GM18868 (cell line): ENCODE data around the gene CD109.
A peak's percentile ranks its signal among the peaks of the same experiment; 100 is the strongest.
"Not testable (repeated sequence)": the region's sequence is repeated elsewhere in the genome, so short reads cannot be mapped to it uniquely, and the experiment has no call there.

Source experiments
- ATAC-seq: cut with Tn5 transposase; IDR thresholded peaks from one replicate; pipeline ENCODE4 v1.9.1; 2021; ENCODE audit warnings: mild to moderate bottlenecking, moderate library complexity; ENCODE audit not compliant: unreplicated experiment

The CD109 gene

GRCh38 chr6:73695619-73696421 is at the start of gene CD109:
Gene CD109, plus strand, starts transcription at chr6:73696203. Its CDS starts 13 bp downstream, at chr6:73696216.
- ATAC-seq, result peak; percentile 58

GRCh38 chr6:73648166-73648565 is 47.8 kb upstream of the CD109 start:
- no peak for ATAC-seq

- ATAC-seq, result no peak
These were observed 46.2 kb upstream of the CD109 start for GRCh38 chr6:73649783-73650182.

- ATAC-seq, result peak; percentile 40
These were observed 43.1 kb upstream of the CD109 start for GRCh38 chr6:73652637-73653570.

GRCh38 chr6:73653571-73654424 is 42.2 kb upstream of the CD109 start, which contains the start of gene SLC17A5:
Gene SLC17A5, minus strand, starts transcription at chr6:73653992. Its CDS starts 106 bp downstream, at chr6:73653886.
- peak; percentile 87 for ATAC-seq

- ATAC-seq, result no peak
These were observed 40.6 kb upstream of the CD109 start for GRCh38 chr6:73655341-73655917.

GRCh38 chr6:73656531-73657145 is 39.4 kb upstream of the CD109 start:
- ATAC-seq, result no peak

GRCh38 chr6:73657201-73657600 is 38.8 kb upstream of the CD109 start:
- ATAC-seq, result no peak

GRCh38 chr6:73664701-73665100 is 31.3 kb upstream of the CD109 start:
- no peak for ATAC-seq

GRCh38 chr6:73665686-73666319 is 30.2 kb upstream of the CD109 start:
- ATAC-seq, result peak; percentile 93

- ATAC-seq, result no peak
These were observed 29.6 kb upstream of the CD109 start for GRCh38 chr6:73666393-73666792.

- ATAC-seq, result peak; percentile 57
These were observed 28.2 kb upstream of the CD109 start for GRCh38 chr6:73667798-73668197.

GRCh38 chr6:73669005-73669404 is 27.0 kb upstream of the CD109 start:
- no peak for ATAC-seq

- ATAC-seq, result no peak
These were observed 23.9 kb upstream of the CD109 start for GRCh38 chr6:73671911-73672685.

GRCh38 chr6:73675466-73676098 is 20.4 kb upstream of the CD109 start:
- ATAC-seq, result peak; percentile 84

GRCh38 chr6:73679009-73679408 is 17.0 kb upstream of the CD109 start:
- peak; percentile 66 for ATAC-seq

- not testable (repeated sequence) for ATAC-seq
These were observed 16.2 kb upstream of the CD109 start for GRCh38 chr6:73679846-73680245.

GRCh38 chr6:73680289-73680918 is 15.6 kb upstream of the CD109 start:
- ATAC-seq, result no peak
